Lower leg skin (tissue), 4 donors: ENCODE data around the gene FBLN1. TPM values are rescaled to one million over a fixed set of nuclear protein-coding genes. Genes with fewer than 3 reads are reported as not detected.

Experiments
- DNase-seq, 2 donors: peaks; one replicate each; pipeline ENCODE4 v3.0.0-alpha.2; 2019; ENCODE audit warnings: low spot score in 2 of 2
- H3K4me3 ChIP-seq: fragments of 200-600 bp; sonication (generic); 2 replicates; pipeline ENCODE4 v1.5.1; 2017; ENCODE audit warnings: mild to moderate bottlenecking, low read depth; ENCODE audit not compliant: poor library complexity, severe bottlenecking
- CTCF ChIP-seq, 3 donors: fragments of 450-650 bp; IDR thresholded peaks; one replicate each; pipeline ENCODE4 v1.5.1; 2016; ENCODE audit warnings: antibody characterized with exemption in 3 of 3, mild to moderate bottlenecking in 3 of 3, moderate library complexity in 2 of 3
- POLR2A ChIP-seq, 2 donors: fragments of 450-650 bp; IDR thresholded peaks; one replicate each; pipeline ENCODE4 v1.6.1; 2016 to 2017; ENCODE audit warnings: antibody characterized with exemption in 2 of 2, mild to moderate bottlenecking in 1 of 2, moderate library complexity in 1 of 2
- WGBS, 2 donors: methylation state at CpG; one replicate each; pipeline ENCODE4 v1.1.5; 2018; 5-methylcytosine and 5-hydroxymethylcytosine counted together
- intact Hi-C: fragments of 100-400 bp; cut with DNase I; formaldehyde crosslinking; loops from one replicate; pipeline ENCODE4 v1.15.0; 2023; ENCODE audit warnings: low total_unique reads
- total RNA-seq, 4 donors: library from RNA; depleted of rRNA; stranded (reverse); fragments of >200 nt; gene quantifications; one replicate each; pipeline ENCODE4 v1.1.0, GENCODE V29; 2016

The FBLN1 gene
- total RNA-seq, 4 donors from 2014 or later: 114 to 414 (median 163) TPM

GRCh38 chr22:45629469-45630089 is 126.9 kb downstream of the FBLN1 start:
- no peak for DNase-seq
- no peak overlapping the region for H3K4me3 ChIP-seq
- TF ChIP-seq CTCF (IDR thresholded peaks at IDR 0.05) (no peak), POLR2A (IDR thresholded peaks at IDR 0.05) (no peak)
- 69 to 72% methylated on average over 15 of the region's 15 CpGs for WGBS, 2 donors
- intact Hi-C loops: no loop called here

DNA sequence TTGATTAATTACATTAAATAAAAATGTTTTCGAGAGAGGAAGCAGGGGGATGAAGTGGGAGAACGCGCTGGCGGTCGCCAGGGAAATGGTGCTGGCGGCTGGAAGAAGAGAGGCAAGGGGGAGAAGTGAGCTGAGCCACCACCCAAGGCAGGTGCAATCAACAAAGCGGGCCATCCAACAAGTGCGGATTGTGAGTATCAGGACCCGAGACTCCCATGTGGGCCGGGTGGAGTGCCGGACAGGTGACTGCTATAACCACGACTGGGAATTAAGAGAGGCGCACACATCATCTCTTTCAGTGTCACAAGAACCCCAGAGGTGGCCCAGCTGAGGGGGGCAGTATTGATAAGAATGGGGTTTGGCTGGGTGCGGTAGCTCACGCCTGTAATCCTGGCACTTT is 127.8 kb downstream of the FBLN1 start:
- WGBS, 2 donors: 89 to 96% methylated on average over 15 of the region's 15 CpGs
- DNase-seq: no peak
- no peak for TF ChIP-seq CTCF (IDR thresholded peaks at IDR 0.05)
- no peak for TF ChIP-seq POLR2A (IDR thresholded peaks at IDR 0.05)
- H3K4me3 ChIP-seq: no peak overlapping the region
- intact Hi-C loops: no loop called here

- 68 to 71% methylated on average over 12 of the region's 12 CpGs for WGBS, 2 donors
- no peak for TF ChIP-seq CTCF (IDR thresholded peaks at IDR 0.05)
- no peak for TF ChIP-seq POLR2A (IDR thresholded peaks at IDR 0.05)
- intact Hi-C loops: no loop called here
- no peak overlapping the region for H3K4me3 ChIP-seq
- DNase-seq: no peak
Observed at GRCh38 chr22:45631140-45631840, 128.6 kb downstream of the FBLN1 start.

- WGBS, 2 donors: 91 to 93% methylated on average over 7 of the region's 7 CpGs
- TF ChIP-seq CTCF (IDR thresholded peaks at IDR 0.05): no peak
- no peak for TF ChIP-seq POLR2A (IDR thresholded peaks at IDR 0.05)
- intact Hi-C loops: no loop called here
- no peak for DNase-seq
- H3K4me3 ChIP-seq: no peak overlapping the region
Observed at GRCh38 chr22:45631841-45632238, 129.2 kb downstream of the FBLN1 start.

DNA sequence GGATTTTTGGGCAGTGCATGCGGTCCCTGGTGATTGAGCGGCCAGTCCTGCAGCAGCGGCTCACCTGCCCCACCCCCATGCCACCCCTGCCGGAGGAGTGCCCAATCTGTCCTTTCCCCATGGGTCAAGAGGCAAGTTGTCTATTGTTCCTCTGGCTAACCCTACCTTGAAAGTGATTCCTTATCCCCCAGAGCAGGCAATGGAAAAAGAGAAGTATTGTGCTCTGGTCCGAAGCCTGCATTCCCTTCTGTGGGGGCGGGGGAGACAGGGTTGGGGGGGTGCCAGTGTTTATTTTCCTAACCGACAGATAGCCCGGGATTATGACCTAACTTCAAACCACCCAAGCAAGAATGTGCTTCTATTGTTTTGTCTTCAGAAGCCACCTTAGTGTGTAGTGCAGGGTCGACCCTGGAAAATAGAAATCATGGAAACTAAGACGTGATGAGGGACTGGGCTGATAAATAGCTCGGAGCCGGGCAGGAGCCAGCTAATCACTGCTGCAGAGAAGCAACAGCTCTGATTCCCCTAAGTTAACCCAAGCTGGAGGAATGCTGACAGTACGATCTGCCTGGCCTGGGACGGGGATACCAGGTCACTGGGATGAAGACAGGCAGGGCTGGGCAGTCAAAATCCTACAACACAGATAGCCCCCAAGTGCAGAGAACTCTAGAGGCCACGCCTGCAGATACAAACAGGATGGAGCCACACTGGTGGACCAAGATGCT is 130.3 kb downstream of the FBLN1 start:
- TF ChIP-seq CTCF (IDR thresholded peaks at IDR 0.05) (no peak), POLR2A (IDR thresholded peaks at IDR 0.05) (no peak)
- intact Hi-C loops: no loop called here
- DNase-seq: no peak
- H3K4me3 ChIP-seq: no peak overlapping the region
- WGBS, 2 donors: 37 to 47% methylated on average over 15 of the region's 15 CpGs
